ENCODE measurements around the gene PRLR. TPM values are rescaled to one million over a fixed set of nuclear protein-coding genes. Genes with fewer than 3 reads are reported as not detected.
"Not testable (repeated sequence)": the region's sequence is repeated elsewhere in the genome, so short reads cannot be mapped to it uniquely, and the experiment has no call there.

The PRLR gene
- polyA plus RNA-seq, 4 donors: 32.9 to 53.2 (median 34.7) TPM

- DNase-seq (ENCODE audit: low read depth in 4 of 4, low spot score in 3 of 4): no peak
Observed at GRCh38 chr5:35133186-35133585, 97.1 kb downstream of the PRLR start.

GRCh38 chr5:35131723-35132122, 98.6 kb downstream of the PRLR start:
- no peak for DNase-seq (ENCODE audit: low read depth in 4 of 4, low spot score in 3 of 4)

DNA sequence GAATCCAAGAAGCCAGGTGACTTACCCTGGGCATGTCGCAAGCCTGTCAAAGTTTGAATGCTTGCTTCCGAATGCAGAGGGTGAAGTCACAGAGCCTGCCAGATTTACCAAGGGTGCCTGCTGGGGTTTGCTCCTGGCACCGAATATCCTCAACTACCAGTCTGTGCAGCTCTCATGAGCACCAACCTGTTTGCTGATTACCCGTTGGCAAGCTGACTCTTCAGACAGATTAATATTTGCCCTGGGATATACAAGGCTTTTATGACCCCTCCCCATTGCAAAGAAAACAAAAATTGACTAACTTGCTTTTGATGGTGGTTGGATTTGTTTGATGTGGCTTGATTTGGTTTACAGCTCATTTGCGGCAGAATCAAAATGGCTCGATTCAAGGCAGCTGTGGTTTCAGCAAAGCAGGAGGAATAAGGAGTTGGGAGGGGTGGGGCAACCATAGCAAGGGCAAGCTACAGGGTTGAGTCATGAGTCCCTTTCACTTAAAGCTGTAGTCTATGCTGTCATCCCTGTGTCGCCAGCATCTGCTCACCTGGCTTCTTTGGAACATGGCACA, 100.3 kb downstream of the PRLR start:
- no peak for DNase-seq (ENCODE audit: low read depth in 4 of 4, low spot score in 3 of 4)

DNA sequence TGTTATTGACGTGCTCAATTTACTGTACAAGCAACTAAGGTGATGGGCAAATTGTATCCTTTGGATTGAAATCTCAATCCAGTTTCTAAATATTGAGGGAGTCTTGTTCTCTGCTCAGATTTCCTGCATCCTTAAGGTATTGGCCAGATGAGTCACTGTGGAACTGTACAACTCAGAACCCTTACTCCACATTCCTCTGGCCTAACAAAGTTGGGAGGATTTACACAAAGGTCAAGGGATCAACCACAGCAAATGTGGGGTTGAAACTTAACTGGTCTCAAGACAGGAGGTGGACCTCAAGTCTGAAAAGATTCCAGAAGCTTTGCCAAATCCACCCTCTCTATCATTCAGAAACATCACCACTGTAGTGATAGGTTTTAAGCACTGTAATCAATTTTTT, 101.0 kb downstream of the PRLR start:
- no peak for DNase-seq (ENCODE audit: low read depth in 4 of 4, low spot score in 3 of 4)

- no peak for DNase-seq (ENCODE audit: low read depth in 4 of 4, low spot score in 3 of 4)
Observed at GRCh38 chr5:35127006-35127405, 103.3 kb downstream of the PRLR start.

GRCh38 chr5:35125746-35126145, 104.5 kb downstream of the PRLR start:
- no peak for DNase-seq (ENCODE audit: low read depth in 4 of 4, low spot score in 3 of 4)

- no peak for DNase-seq (ENCODE audit: low read depth in 4 of 4, low spot score in 3 of 4)
Observed at GRCh38 chr5:35124932-35125331, 105.4 kb downstream of the PRLR start.

- DNase-seq (ENCODE audit: low read depth in 4 of 4, low spot score in 3 of 4): no peak
Observed at GRCh38 chr5:35122819-35123218, 107.5 kb downstream of the PRLR start.

GRCh38 chr5:35120715-35121114, 109.6 kb downstream of the PRLR start:
- DNase-seq (ENCODE audit: low read depth in 4 of 4, low spot score in 3 of 4): no peak

DNA sequence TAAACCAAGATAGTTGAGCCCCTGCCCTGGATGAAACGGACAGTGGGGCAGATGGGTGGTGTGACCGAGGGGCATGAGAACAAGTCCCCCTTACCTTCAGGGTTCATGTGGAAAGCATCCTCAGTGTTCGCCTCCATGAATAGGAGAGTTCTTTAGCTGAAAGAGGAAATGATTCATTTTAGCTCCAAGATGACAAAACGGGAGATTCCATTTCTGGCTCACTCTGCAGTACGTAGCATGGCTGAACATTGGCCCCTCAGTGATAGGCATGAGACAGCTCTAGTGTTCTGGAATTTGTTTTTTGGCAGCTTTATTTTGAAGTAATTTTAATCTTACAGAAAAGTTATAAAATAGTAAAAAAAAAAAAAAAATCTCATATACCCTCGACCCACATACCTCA, 112.3 kb downstream of the PRLR start:
- DNase-seq (ENCODE audit: low read depth in 4 of 4, low spot score in 3 of 4): no peak

DNA sequence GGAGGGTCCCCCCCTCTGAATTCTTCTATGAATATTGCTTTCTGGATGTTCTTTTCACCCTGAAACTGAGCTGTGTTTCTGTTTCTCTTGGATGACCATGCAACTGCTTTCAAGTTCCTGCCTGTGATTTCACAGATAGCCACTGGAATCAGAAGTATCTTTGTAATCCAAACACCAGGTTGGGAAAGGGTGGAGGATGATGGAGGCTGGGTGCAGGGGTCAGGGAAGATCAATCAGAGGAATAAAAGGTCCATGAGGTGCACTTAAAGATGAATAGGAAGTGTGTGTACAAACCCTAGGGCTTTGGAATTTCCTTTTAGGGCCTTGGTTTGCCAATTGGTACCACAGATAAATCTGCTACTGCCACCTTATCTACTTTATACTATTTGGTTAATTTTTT, 114.4 kb downstream of the PRLR start:
- DNase-seq (ENCODE audit: low read depth in 4 of 4, low spot score in 3 of 4): no peak

GRCh38 chr5:35114698-35115097, 115.6 kb downstream of the PRLR start:
- DNase-seq (ENCODE audit: low read depth in 4 of 4, low spot score in 3 of 4): no peak

- DNase-seq (ENCODE audit: low read depth in 4 of 4, low spot score in 3 of 4): no peak
Observed at GRCh38 chr5:35112300-35112699, 118.0 kb downstream of the PRLR start.

GRCh38 chr5:35104550-35104949, 125.7 kb downstream of the PRLR start:
- not testable (repeated sequence) for DNase-seq (ENCODE audit: low read depth in 4 of 4, low spot score in 3 of 4)

GRCh38 chr5:35103637-35104299, 126.5 kb downstream of the PRLR start:
- no peak for DNase-seq (ENCODE audit: low read depth in 4 of 4, low spot score in 3 of 4)

DNA sequence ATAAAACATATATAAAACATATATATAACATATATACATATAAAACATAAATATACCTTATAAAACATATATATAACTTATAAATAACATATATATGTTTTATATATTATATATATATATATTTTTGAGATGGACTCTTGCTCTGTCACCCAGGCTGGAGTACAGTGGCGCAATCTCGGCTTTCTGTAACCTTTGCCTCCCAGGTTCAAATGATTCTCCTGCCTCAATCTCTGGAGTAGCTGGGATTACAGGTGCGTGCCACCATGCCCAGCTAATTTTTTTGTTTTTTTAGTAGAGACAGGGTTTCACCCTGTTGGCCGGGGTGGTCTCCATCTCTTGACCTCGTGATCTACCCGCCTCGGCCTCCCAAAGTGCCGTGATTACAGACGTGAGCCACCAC, 128.6 kb downstream of the PRLR start:
- not testable (repeated sequence) for DNase-seq (ENCODE audit: low read depth in 4 of 4, low spot score in 3 of 4)

DNA sequence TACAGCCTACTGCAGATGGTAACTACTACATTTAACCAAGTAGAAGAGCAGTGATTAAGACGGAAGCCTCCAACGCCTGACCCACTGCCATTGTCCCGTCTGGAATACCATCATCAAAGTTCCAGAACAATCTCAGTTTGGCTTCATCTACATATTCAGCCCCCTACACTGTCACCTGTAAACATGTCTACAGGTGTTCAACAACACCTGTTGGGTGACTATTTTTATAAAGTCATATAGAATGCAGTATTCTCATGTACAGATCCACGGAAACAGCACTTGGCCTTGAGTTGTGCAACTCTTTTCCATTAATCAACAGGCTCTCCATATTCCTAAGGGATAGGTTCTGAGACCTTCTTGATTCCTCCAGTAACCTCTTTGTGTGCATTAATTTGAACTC, 129.3 kb downstream of the PRLR start:
- no peak for DNase-seq (ENCODE audit: low read depth in 4 of 4, low spot score in 3 of 4)

GRCh38 chr5:35098214-35098613, 132.1 kb downstream of the PRLR start:
- DNase-seq (ENCODE audit: low read depth in 4 of 4, low spot score in 3 of 4): no peak

GRCh38 chr5:35096932-35097331, 133.4 kb downstream of the PRLR start:
- no peak for DNase-seq (ENCODE audit: low read depth in 4 of 4, low spot score in 3 of 4)

GRCh38 chr5:35096216-35096615, 134.1 kb downstream of the PRLR start:
- no peak for DNase-seq (ENCODE audit: low read depth in 4 of 4, low spot score in 3 of 4)

DNA sequence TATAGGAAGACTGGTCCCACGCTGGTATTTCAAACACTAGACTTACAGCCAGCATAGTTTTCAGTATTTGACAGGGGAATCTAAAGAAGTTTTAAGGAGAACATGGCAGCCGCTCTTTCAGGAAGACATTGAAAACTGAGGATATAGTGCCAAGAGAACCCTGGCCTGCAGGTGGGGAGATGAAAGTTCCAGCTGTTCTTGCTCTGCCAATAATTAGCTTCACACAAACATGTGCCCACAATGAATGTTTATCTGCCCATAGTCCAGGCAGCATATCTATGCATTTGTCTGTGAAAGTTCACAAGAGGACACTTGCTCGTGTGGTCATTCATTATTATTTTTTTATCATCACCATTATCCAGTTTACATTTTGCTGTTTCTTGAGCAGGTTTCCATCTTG, 134.9 kb downstream of the PRLR start:
- DNase-seq (ENCODE audit: low read depth in 4 of 4, low spot score in 3 of 4): no peak

DNA sequence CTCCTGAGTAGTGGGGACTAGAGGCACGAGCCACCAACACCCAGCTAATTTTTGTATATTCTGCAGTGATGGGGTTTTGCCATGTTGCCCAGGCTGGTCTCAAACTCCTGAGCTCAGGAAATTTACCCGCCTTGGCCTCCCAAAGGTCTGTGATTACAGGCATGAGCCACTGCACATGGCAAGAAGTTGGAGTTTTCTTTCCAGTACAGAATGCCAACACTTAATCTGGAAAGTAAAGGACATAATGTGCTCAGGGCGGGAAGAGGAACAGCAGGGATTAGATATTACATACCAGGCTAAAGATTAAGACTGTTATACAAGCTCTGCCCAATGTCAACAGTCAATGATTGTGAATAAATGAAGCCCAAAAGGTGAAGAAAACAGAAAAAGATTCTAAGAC, 135.3 kb downstream of the PRLR start:
- DNase-seq (ENCODE audit: low read depth in 4 of 4, low spot score in 3 of 4): no peak

GRCh38 chr5:35092703-35093102, 137.6 kb downstream of the PRLR start:
- DNase-seq (ENCODE audit: low read depth in 4 of 4, low spot score in 3 of 4): no peak

Measured in right renal pelvis (tissue), 4 donors.